Stimulated activated CD4-positive, alpha-beta T cell treated with anti-CD3 and anti-CD28 coated beads, Interleukin-1b, Interleukin-23, amount 100 ng/mL, for 4 hours (primary cell): ENCODE data around the gene MAK.
"Not testable (repeated sequence)": the region's sequence is repeated elsewhere in the genome, so short reads cannot be mapped to it uniquely, and the experiment has no call there.

Experiments
- DNase-seq, 2 donors: peaks; one replicate each; pipeline ENCODE4 v3.0.0-alpha.2; 2020; ENCODE audit warnings: low read depth in 2 of 2

The MAK gene

GRCh38 chr6:10837995-10838793 lies at the start of gene MAK:
Gene MAK (minus strand): TSS chr6:10838539. CDS start chr6:10830648, 7,891 bp downstream.
- DNase-seq = peak; percentile 78 to 80

DNA sequence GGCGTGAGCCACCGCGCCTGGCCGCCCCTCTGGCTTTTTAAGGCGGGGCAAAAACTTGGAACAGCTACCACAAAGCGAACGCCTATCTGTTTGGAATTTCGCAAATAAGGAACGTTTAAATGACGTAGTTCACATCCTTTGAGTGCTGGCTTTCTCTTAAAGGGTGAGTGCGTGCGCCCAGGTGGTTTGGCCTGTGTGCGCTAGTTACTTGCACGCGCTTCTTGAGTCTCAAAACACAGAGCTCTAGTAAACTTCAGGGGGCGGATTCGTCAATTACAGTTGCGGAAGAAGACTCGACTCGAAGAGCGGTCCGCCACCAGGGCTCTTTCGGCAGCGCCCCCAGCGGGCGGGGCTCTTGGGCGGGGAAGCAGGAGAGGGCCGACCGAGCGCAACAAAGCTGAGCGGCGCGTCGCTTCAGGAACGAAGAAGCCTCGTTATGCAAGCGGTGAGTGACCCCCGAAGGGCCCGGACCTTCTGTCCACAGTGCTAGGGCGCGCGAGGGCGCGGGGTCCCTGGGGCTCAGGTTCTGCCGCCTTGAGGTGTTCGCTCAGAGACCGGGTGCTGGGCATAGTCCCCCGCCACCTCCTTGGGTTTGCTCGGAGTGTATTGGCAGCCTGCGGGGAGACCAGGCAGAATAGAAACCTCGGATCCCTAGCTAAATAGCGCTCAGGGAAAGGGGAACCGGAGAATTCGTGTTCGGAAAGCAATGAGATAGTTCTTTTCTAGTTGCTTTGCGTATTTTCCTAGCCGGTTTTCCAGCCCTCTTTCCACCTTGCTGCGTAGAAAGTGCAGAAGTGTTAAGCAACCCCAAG lies 48.6 kb upstream of the MAK start, which contains the start of gene SYCP2L:
Gene SYCP2L, plus strand, starts transcription at position 362 of the 812 bp plus-strand sequence. Its CDS starts 75 bp downstream, at position 437.
- DNase-seq = no peak

DNA sequence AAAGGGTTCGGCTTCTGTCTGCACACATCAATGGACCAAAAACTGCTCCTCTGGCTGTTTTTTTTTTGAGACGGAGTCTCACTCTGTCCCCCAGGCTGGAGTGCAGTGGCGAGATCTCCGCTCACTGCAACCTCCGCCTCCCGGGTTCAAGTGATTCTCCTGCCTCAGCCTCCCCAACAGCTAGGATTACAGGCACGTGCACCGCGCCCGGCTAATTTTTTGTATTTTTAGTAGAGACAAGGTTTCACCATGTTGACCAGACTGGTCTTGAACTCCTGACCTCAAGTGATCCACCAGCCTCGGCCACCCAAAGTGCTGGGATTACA lies 48.0 kb upstream of the MAK start:
- not testable (repeated sequence) for DNase-seq

DNA sequence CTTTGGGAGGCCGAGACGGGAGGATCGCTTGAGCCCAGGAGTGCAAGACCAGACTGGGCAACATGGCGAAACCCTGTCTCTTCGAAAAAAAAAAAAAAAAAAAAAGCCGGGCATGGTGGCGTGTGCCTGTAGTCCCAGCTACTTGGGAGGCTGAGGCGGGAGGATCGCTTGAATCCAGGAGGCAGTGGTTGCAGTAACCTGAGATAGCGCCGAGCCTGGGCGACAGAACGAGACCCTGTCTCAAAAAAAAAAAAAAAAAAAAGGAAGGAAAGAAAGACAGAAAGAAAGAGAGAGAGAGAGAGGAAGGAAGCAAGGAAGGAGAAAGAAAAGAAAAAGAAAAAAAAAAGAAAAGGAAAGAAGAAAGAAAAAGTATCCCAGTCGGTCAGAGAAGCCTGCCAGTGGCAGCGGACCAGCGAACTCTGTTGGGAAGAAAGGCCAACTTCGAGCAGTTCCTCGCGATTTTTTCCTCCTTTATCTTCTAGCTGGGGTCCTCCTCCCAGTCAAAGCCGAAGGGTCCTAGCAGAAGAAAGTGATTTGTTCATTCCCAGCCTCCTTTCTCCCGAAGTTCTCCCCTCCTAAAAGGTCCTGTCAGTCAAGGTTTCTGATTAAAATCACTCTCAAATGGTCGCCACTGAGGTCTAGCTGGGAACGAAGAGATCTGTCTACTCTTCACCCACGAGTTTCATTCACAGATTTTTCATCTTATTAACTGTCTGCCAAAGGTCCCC lies 46.1 kb upstream of the MAK start:
- DNase-seq = no peak

DNA sequence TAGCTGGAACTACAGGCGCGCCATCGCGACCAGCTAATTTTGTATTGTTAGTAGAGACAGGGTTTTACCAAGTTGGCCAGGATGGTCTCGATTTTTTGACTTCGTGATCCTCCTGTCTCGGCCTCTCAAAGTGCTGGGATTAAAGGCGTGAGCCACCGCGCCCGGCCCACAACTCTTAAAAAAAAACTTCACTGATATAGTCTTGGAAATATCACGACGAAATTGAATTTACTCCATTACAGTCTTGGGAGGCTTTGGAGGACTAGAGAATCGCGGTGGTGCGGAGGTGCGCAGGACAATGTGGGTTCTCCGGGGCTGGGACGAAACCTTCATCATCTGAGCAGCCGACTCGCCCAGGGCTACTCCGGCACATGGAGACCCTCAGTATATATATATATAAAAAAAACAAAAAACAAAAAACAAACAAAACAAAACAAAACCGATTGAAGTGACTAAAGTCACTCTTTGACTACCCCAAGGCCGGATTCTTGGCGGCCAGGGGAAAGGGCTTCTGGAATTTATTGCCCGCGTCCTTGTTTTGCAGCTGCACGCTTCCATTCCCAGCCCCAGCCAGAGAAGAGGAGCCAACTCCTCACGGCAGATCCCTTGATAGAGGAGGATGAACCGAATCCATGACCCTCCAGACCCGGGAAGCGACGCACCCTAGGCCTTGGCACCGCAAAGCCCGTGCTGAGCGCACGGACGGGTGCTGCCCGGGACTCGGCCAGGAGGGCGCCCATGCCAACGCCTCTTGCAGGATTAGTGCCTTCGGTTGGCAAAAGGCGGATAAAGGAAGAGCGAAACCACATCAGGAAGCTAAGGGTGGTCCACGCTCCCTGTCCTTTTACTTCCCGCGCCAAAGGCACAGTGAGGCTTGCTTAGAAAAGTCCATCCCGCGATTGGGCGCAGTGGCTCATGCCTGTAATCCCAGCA lies 45.2 kb upstream of the MAK start:
- no peak for DNase-seq

DNA sequence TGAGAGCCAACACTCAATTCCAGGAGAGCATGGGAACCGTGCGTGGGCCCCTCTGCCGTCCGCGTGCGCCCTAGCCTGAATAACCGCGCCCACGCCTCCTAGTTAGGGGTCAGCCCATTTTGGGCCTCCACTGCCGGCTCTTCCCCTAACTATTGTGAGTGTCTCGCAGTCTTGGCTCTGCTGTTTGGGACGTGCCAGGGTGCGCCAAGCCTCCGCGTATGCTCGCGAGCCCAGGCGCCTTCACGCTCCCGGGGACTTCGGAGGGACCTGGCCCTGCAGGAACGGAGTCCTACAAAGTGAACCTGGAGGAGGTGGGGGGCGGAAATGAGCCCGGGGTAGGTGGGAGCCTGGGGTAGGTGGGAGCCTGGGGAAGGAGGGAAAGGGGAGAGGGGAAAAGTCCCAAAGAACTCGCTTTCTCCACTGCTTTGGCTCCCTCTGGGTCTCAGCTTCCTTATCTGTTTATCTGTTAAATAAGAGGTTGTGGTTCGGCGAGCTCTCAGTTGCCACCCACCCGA lies 44.4 kb upstream of the MAK start:
- DNase-seq = no peak

- not testable (repeated sequence) for DNase-seq
These were observed 43.9 kb upstream of the MAK start for GRCh38 chr6:10882253-10882630.

DNA sequence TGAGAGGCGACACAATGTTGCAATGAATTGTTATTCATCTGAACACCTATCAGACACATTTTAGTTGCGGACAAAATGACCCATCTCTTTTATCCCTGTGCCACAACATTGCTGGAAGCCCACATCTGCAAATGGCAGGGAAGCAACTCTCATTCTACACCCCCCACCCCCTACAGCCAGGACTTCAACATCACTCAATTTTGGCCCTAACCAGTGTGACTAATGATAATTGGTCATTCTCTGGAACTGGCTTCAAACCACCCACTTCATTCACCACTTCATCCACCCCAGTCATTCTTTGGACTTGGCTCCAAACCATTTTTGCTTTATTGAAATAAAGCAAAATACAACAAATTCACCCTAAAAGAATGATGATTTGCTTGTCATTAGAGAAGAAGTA lies 42.0 kb upstream of the MAK start:
- no peak for DNase-seq

GRCh38 chr6:10877871-10878270 lies 39.5 kb upstream of the MAK start:
- no peak for DNase-seq

DNA sequence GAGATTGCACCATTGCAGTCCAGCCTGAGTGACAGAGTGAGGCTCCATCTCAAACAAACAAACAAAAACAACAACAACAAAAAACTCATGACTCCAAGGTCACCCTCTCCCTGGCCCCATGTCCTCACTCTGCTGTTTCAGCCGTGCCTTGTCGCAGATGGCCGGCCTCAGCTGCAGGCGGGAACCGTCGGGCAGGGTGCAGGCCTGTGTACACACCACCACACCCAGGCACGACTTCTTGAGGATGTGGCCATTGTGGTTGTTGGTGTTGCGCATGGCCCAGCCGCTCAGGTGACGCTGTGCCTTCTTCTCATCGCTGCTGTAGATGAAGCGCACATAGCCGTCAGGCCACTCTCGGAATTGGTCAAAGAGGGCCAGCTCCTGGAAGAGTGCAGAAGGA lies 38.7 kb upstream of the MAK start:
- no peak for DNase-seq

DNA sequence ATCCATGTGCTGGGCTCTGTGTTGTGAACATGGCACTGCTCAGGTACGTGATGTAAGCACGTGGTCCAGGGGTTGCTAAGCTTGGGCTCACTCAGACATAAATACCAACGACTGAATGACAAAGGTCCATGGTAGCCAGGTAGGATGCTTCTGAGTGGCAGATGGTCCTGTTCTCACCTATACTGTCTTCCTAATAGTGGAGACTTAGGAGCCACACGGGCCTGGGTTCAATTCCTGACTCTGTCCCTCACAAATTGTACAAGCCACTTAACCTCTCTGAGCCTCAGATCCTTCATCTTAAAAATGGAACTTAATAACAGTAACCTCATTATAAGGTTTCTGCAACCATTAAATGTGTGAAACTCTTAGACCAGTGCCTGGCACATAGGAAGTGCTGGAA lies 36.7 kb upstream of the MAK start:
- no peak for DNase-seq

DNA sequence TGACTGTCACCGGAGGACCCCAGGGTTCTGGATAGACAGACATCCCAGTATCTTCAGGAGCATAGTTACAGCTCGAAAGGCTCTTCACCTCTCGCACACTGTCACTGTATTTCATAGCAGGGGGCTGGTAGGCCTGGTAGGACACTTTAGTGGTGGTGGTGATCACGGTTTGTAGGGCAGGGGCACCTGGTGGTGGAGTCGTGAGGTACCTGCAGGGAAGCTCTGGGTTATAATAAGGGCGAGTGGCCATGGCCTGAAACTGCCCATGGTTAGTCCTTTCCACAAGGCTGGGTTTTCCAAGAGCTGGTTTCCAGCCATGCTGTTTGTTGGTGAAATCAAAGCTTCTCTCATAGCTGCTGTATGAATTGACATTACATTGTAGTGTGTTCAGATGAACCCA lies 35.9 kb upstream of the MAK start:
- no peak for DNase-seq

- DNase-seq = no peak
These were observed 35.0 kb upstream of the MAK start for GRCh38 chr6:10873374-10873773.

DNA sequence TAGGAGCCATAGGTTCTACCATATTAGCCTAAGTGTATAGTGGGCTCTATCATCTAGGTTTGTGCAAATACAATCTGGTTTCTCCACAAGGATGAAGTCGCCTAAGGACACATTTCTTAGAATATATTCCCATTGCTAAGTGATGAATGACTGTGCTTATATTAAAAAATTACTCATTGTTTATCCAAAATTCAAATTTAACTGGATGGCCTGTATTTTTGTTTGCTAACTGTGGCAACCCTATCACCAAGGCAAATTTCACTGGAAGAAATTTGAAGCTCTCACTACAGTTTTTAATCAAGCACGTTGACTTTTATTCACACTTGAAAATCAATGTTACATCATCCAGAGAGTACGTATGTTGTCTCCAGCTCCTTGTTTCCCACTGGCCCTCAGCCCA lies 29.6 kb upstream of the MAK start:
- no peak for DNase-seq

- not testable (repeated sequence) for DNase-seq
These were observed 28.4 kb upstream of the MAK start for GRCh38 chr6:10866709-10867108.

DNA sequence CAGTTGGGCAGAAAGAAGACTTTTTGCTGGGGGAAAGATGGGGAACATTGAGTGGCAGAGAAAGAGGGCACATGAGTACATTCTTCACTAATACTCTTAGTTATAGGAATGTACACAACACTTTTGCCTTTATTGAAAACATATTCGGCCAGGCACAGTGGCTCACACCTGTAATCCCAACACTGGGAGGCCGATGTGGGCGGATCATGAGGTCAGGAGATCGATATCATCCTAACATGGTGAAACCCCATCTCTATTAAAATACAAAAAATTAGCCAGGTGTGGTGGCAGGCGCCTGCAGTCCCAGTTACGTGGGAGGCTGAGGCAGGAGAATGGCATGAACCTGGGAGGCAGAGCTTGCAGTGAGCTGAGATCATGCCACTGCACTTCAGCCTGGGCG lies 24.7 kb upstream of the MAK start:
- DNase-seq = not testable (repeated sequence)

GRCh38 chr6:10862361-10862760 lies 24.0 kb upstream of the MAK start:
- DNase-seq = no peak

DNA sequence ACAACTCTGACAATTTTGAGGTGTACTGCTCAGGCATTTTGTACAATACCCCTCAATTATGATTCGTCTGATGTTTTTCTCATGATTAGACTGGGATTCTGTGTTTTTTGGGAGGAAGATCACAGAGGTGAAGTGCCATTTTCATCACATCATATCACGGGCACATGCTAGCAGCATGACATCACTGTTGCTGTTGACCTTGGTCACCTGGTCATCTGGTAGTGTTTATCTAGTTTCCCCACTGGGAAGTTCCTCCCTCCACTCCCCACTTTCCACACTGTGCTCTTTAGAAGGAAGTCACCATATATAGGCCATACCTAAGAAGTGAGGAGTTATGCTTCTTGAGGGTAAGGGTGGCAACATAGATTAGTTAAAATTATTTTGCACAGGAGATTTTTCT lies 22.7 kb upstream of the MAK start:
- DNase-seq = no peak

DNA sequence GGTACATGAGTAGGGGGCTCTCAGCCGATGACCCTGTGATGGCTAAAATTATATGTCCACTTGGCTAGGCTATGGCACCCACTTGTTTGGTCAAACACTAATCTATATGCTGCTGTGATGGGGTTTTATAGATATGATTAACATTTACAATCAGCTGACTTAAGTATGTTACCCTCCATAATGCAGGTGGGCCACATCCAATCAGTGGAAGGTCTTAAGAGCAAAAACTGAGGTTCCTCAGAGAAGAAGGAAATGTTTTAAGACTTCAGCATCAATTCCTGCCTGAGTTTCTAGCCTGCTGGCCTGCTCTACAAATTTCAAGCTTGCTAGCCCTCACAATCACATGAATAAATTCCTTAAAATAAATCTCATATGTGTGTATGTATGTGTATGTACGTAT lies 18.9 kb upstream of the MAK start:
- DNase-seq = no peak

GRCh38 chr6:10854922-10855632 lies 16.7 kb upstream of the MAK start:
- no peak for DNase-seq
